H1 (cell line): ENCODE results near the gene CCDC93.

ENCODE experiments used
- EZH2 ChIP-seq: fragments of 200-600 bp; sonication (generic); IDR thresholded peaks from 2 replicates; pipeline ENCODE4 v1.7.1; 2012; ENCODE audit warnings: low read depth, mild to moderate bottlenecking, moderate library complexity, low read length, inconsistent platforms; ENCODE audit not compliant: severe bottlenecking
- MAX ChIP-seq: IDR thresholded peaks from 2 replicates; pipeline ENCODE4 v1.6.1; 2012; ENCODE audit warnings: inconsistent platforms
- POLR2AphosphoS5 ChIP-seq: IDR thresholded peaks from 2 replicates; pipeline ENCODE4 v1.6.1; 2011; ENCODE audit warnings: low read depth, low read length
- YY1 ChIP-seq: IDR thresholded peaks from 2 replicates; pipeline ENCODE4 v1.6.1; 2011; ENCODE audit warnings: low read depth, mild to moderate bottlenecking, low read length
- TF ChIP-seq, protein P1 (sequence below), 3 experiments: IDR thresholded peaks; 1 replicate in 2 of 3; 2 replicates in 1 of 3; pipeline versions ENCODE4 v1.5.1 to v1.6.1; 2011; ENCODE audit warnings: low read length in 3 of 3, mild to moderate bottlenecking in 3 of 3, inconsistent platforms in 2 of 3, low read depth in 1 of 3, moderate library complexity in 1 of 3; ENCODE audit not compliant: insufficient read depth in 1 of 3; ENCODE audit errors: control extremely low read depth in 1 of 3

- TF ChIP-seq EZH2 (no peak), MAX (no peak), YY1 (no peak), POLR2AphosphoS5 (no peak)
- TF ChIP-seq, protein P1, sequence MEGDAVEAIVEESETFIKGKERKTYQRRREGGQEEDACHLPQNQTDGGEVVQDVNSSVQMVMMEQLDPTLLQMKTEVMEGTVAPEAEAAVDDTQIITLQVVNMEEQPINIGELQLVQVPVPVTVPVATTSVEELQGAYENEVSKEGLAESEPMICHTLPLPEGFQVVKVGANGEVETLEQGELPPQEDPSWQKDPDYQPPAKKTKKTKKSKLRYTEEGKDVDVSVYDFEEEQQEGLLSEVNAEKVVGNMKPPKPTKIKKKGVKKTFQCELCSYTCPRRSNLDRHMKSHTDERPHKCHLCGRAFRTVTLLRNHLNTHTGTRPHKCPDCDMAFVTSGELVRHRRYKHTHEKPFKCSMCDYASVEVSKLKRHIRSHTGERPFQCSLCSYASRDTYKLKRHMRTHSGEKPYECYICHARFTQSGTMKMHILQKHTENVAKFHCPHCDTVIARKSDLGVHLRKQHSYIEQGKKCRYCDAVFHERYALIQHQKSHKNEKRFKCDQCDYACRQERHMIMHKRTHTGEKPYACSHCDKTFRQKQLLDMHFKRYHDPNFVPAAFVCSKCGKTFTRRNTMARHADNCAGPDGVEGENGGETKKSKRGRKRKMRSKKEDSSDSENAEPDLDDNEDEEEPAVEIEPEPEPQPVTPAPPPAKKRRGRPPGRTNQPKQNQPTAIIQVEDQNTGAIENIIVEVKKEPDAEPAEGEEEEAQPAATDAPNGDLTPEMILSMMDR (IDR thresholded peaks at IDR 0.05; ENCODE audit: control extremely low read depth in 1 of 3, insufficient read depth in 1 of 3, low read depth in 1 of 3, low read length in 3 of 3), result no peak
Measured at GRCh38 chr2:117948615-117949014, 65.3 kb downstream of the CCDC93 start.
